Spleen (tissue), 7 donors: ENCODE results near the gene PEAK1.

Experiments used
- POLR2A ChIP-seq, 3 donors: fragments of 450-650 bp; IDR thresholded peaks; one replicate each; pipeline ENCODE4 v1.5.1; 2017; ENCODE audit warnings: antibody characterized with exemption in 3 of 3, mild to moderate bottlenecking in 1 of 3
- POLR2AphosphoS5 ChIP-seq, 3 donors: sonication (generic); formaldehyde crosslinking; IDR thresholded peaks; one replicate each; pipeline ENCODE4 v1.5.1; 2017; ENCODE audit warnings: antibody characterized with exemption in 3 of 3
- TF ChIP-seq, protein P1 (sequence below), 11 experiments: fragments of 200-600 bp in 7 of 11; fragments of 450-650 bp in 4 of 11; sonication (generic) in 4 of 11; IDR thresholded peaks in 8 of 11; conservative IDR thresholded peaks in 3 of 11; 1 replicate in 7 of 11; 2 replicates in 4 of 11; pipeline versions ENCODE4 v1.4.0 to v1.8.0; 2016 to 2021; ENCODE audit warnings: antibody characterized with exemption in 11 of 11, inconsistent platforms in 4 of 11, mild to moderate bottlenecking in 1 of 11
- donor health status: DM: no; HTN: no; CAD: no; lungs with moderate emphysema.
- donor health status: DM: no; HTN: no; CAD: no.
- donor health status: DM: no; HTN: no; CAD: no.

- TF ChIP-seq, protein P1, sequence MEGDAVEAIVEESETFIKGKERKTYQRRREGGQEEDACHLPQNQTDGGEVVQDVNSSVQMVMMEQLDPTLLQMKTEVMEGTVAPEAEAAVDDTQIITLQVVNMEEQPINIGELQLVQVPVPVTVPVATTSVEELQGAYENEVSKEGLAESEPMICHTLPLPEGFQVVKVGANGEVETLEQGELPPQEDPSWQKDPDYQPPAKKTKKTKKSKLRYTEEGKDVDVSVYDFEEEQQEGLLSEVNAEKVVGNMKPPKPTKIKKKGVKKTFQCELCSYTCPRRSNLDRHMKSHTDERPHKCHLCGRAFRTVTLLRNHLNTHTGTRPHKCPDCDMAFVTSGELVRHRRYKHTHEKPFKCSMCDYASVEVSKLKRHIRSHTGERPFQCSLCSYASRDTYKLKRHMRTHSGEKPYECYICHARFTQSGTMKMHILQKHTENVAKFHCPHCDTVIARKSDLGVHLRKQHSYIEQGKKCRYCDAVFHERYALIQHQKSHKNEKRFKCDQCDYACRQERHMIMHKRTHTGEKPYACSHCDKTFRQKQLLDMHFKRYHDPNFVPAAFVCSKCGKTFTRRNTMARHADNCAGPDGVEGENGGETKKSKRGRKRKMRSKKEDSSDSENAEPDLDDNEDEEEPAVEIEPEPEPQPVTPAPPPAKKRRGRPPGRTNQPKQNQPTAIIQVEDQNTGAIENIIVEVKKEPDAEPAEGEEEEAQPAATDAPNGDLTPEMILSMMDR (IDR thresholded peaks at IDR 0.05 in 8 of 11, conservative IDR thresholded peaks at IDR 0.05 in 3 of 11), result no peak
- no peak for TF ChIP-seq POLR2A (IDR thresholded peaks at IDR 0.05)
- TF ChIP-seq POLR2AphosphoS5 (IDR thresholded peaks at IDR 0.05), result no peak
Measured at GRCh38 chr15:77097248-77097721, 322.6 kb downstream of the PEAK1 start.
